GM12872 (cell line): ENCODE data around the gene COX7C.

Experiments used
- CTCF ChIP-seq: IDR thresholded peaks from 3 replicates; pipeline ENCODE4 v1.5.1; 2011; ENCODE audit warnings: low read depth, mild to moderate bottlenecking, low read length, moderate library complexity; ENCODE audit not compliant: insufficient read depth

COX7C gene

GRCh38 chr5:86617756-86618576, at the start of gene COX7C:
COX7C (plus strand) TSS chr5:86617941; CDS start chr5:86618056, 115 bp downstream.
- TF ChIP-seq CTCF = no peak

GRCh38 chr5:86570427-86571083, 47.2 kb upstream of the COX7C start:
- TF ChIP-seq CTCF = no peak

GRCh38 chr5:86572825-86573517, 44.8 kb upstream of the COX7C start:
- no peak for TF ChIP-seq CTCF

- TF ChIP-seq CTCF = no peak
Observed at GRCh38 chr5:86579502-86579901, 38.2 kb upstream of the COX7C start.

- no peak for TF ChIP-seq CTCF
Observed at GRCh38 chr5:86596476-86596875, 21.3 kb upstream of the COX7C start.

- no peak for TF ChIP-seq CTCF
Observed at GRCh38 chr5:86605881-86606280, 11.9 kb upstream of the COX7C start.

- TF ChIP-seq CTCF = no peak
Observed at GRCh38 chr5:86613455-86613854, 4.3 kb upstream of the COX7C start.
